Activated CD4-positive, alpha-beta T cell treated with anti-CD3 and anti-CD28 coated beads, Interleukin-2, amount 50 U/mL, for 4 hours (primary cell): ENCODE measurements around the gene STAT3.
A peak's percentile ranks its signal among the peaks of the same experiment; 100 is the strongest.
"Not testable (repeated sequence)": the region's sequence is repeated elsewhere in the genome, so short reads cannot be mapped to it uniquely, and the experiment has no call there.

Experiments used
- DNase-seq, 2 experiments: peaks; one replicate each; pipeline ENCODE4 v3.0.0-alpha.2; 2020

STAT3 gene

DNA sequence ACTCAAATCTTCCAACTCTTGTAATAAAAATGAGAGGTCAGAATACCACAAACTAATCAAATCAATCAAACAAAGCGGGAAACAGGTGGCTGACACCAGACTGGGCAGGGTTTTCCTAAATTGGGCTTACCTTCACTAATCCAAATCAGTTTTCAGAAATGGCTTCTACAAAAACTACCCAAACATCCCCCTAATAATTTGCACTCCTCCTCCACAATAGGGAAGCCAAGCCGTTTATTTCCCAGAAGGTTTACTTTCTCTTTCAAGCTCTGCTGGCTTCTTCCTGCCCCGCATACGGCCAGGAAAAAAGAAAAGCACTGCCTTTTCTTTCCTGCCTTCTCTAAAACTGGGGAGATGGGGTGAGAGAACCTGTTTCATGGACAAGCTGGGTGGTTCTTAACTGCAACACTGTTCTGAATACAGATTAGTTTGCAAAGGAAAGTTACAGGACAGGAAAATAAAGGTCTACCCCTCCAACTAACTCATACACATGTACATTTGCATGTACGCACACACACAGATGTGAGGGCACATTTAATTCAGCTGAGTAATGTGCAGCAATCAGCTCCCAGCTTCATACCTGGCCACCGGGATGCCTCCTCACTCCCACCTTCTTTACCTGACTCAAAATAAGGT lies 9.2 kb downstream of the STAT3 start:
- no peak for DNase-seq

DNA sequence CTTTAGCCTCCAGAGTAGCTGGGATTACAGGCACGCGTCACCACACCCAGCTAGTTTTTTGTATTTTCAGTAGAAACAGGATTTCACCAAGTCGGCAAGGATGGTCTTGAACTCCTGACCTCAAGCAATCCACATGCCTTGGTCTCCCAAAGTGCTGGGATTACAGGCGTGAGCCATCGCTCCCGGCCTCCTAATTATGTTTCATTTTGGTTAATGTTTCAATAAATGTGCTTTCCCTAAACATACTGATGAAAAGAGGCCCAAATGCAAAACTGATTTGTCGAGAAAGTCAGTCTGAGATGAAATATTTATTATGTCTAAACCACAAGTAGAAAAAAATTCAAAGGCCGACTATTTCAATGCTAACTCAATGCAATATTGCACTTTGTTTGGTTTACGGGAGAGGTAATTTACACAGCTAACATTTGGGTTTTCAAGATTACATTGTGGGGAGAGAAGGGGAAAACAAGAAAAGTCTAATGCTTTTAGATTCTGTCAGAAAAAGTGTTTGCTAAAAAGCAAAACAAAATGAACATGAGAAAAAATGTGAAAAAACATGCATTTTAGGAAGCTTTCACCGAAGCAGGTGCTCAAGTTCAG lies 9.8 kb downstream of the STAT3 start:
- DNase-seq, result no peak

DNA sequence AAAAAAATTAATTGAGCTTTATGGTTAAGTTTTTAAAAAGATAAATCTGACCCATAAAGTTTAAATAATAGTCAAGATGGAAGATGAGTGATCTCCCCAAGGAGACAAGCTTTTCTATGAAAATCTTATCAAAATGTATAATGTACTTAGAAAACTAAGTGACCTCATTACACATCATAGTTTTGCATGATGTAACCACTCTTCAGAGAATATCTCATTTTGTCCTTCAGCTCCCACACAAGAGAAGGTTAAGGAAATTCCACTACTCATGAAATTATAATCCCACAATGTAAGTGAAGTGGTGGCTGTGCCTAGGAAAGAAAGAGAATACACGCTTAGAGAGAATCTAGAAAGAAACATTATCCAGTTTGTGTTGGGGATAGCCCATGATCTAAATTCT lies 14.3 kb downstream of the STAT3 start:
- no peak for DNase-seq

DNA sequence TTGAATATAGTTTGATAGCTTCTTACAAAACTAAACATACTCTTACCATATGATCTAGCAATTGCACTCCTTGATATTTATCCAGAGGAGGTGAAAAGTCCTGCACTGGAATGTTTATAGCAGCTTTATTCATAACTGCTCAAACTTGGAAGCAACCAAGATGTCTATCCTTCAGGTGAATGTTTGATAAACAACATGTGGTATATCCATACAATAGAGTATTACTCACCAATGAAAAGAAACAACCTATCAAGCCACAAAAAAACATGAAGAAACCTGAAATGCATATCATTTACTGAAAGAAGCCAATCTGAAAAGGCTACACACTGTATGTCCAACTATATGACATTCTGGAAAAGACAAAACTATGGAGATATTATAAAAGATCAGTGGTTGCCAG lies 16.1 kb downstream of the STAT3 start:
- DNase-seq, result no peak

DNA sequence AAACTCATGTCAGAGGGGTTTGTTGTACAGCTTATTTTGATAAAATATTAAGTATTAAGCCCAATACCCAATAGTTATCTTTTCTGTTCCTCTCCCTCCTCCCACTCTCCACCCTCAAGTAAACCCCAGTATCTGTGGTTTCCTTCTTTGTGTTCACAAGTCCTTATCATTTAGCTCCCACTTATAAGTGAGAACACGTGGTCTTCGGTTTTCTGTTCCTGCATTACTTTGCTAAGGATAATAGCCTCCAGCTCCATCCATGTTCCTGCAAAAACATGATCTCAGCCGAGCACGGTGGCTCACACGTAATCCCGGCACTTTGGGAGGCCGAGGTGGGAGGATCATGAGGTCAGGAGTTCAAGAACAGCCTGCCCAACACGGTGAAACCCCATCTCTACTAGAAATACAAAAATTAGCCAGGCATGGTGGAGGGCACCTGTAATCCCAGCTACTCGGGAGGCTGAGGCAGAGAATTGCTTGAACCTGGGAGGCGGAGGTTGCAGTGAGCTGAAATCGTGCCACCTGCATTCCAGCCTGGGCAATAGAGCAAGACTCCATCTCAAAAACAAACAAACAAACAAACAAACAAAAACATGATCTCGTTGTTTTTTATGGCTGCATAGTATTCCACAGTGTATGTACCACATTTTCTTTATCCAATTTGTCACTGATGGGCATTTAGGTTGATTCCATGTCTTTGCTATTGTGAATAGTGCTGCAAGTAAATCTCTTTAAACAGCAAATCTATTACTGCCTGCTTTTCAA lies 19.3 kb downstream of the STAT3 start:
- not testable (repeated sequence) for DNase-seq

DNA sequence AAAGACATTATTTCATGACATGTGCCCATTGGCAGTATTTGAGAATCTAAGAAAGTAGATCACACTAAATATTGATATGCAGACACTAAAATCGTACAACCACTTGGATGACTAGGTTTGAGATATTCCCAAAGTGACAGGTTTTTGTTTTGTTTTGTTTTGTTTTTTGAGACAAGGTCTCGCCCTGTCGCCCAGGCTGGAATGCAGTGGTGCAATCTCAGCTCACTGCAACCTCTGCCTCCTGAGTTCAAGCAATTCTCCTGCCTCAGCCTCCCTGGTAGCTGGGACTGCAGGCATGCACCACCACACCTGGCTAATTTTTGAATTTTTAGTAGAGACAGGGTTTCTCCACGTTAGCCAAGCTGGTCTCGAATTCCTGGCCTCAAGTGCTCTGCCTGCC lies 19.9 kb downstream of the STAT3 start:
- DNase-seq, result not testable (repeated sequence)

DNA sequence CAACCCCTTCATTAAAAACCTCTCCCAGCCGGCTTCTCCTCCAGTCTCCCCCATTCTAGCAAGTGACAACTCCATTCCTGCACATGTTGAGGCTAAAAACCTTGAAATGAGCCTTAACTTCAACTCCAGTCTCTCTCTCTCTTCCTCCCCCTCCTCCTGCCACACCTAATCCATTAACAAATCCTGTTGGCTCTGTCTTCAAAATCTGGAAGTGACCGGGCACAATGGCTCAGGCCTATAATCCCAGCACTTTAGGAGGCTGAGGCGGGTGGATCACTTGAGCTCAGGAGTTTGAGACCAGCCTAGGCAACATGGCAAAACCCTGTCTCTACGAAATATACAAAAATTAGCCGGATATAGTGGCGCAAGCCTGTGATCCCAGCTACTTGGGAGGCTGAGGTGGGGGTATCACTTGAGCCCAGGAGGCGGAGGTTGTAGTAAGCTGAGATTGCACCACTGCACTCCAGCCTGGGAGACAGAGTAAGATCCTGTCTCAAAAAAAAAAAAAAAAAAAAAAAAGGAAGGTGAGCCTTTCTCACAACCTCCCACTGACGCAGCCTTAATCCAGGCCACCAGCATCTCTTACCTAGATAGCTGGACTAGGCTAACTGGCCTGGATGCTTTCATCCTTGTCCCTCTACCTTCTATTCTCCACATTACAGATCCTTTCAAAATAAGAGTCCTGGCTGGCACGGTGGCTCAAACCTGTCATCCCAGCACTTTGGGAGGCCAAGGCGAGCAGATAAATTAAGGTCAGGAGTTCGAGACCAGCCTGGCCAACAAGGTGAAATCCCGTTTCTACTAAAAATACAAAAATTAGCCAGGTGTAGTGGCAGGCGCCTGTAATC lies 21.8 kb downstream of the STAT3 start:
- DNase-seq, result not testable (repeated sequence)

DNA sequence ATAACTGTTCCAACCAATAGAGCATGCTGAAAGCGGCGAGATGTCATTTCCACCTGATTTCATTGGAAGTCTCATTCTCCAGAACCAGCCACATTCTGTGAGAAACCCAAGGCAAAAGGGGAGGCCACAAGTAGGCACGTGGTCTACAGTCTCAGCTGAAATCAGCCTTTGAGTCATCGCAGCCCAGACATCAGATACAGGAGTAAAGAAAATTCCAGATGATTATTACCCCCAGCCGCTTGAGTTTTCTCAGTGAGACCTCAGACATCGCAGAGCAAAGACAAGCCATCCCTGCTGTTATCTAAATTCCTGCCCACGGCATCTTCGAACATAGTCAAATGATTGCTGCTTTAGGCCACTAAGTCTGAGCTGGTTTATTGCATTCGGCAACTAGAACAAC lies 23.1 kb downstream of the STAT3 start:
- DNase-seq, result peak; percentile 26 to 31

DNA sequence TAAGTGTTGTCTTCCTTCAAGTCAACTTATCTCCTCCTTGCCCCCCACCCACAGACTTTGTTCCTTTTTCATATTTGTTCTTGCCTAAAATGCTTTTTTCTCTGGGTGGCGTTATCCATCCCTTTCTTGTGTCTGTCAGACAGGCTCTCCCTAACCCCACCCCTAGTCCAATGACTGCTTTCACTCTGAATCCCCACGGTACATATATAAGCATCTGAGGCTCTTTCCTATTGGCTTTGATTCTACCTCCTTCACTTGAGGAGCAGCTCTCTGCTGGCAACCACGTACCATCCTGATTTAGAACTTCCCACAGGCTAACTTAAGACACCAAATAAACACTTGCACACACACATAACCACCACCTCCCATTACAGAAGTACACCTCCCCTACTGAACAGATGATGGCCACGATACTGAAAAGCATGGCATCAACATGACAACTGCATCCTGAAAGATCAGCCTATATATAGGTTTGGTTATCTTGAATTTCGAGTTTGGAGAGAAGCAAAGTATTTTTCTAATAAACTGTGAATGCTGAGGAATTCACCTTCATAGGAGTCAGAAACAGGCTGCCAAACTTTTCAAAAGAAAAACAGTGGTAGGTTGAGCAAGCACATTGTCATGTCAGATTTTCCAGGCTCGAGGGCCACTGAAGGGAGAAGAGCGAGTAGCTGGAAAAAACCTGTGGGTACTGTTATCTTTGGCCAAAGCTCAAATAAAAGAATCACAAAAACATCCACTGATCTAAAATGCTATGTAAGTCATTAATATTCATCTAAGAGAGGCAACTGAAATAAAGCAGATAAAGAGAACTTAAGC lies 24.3 kb downstream of the STAT3 start:
- DNase-seq, result peak in 1 of 2 experiments; percentile 38

DNA sequence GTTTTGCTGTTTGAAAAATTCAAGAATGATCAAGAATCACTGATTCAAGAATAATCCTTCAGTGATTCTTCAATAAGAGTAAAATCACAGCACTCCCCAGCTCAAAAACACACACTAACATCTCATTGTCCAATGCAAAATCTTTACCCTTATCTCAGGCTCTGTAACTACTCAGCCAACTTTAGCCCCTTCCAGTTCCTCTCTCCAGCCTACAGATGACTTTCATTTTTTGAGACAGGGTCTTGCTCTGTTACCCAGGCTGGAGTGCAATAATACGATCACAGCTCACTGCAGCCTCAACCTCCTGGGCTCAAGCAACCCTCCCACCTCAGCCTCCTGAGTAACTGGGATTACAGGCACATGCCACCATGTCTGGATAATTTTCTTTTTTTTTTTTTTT lies 25.0 kb downstream of the STAT3 start:
- DNase-seq, result no peak

DNA sequence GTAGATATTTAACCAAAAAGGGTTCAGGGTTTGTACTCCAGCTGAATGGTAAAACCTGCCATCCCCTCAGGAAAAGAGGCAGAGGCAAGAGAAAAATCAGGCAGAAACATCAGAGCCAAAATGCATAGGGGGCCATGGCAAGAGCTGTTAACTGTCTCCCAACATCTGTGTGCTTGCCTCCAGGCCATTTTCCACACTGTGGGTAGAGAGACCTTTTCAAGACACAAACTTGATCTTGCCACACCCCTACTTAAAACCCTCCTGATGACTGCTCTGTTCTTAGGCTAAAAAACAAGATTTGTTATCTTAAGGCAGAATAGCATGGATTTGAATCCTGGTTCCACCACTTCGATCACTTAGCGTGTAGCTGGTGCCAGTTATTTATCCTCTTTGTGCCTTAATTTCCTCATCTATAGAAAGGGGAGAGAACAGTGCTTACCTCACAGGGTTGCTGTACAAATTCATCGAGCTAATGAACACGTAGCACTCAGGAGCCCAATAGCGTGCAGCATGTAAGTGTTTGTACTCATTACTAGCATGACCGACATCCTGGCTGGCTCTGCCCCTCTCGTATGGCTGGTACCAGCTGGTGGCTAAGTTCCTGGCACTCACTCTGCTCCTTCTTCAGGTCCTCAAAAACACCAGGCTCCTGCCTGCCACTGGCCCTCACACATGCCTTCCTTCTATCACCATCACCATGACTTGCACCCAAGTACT lies 25.8 kb downstream of the STAT3 start:
- no peak for DNase-seq

DNA sequence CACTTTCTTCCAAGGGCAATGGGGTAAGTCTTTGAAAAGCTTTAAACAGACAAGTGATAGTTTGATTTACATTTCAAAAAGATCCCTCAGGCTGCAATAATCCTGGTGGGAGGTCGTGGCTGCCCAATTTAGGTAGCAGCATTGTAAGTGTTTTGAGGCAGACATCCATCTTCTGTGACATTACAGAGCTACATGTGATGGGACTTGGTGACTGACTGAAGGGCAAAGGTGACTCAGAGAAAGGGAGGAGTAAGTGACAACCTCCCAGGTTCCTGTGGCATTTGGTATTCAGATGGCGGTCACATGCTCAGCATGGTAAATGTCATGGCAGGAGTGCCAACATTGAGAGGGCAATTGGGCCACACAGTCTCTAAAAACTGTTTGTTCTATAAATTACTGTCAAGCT lies 26.5 kb downstream of the STAT3 start:
- peak; percentile 46 to 48 for DNase-seq

DNA sequence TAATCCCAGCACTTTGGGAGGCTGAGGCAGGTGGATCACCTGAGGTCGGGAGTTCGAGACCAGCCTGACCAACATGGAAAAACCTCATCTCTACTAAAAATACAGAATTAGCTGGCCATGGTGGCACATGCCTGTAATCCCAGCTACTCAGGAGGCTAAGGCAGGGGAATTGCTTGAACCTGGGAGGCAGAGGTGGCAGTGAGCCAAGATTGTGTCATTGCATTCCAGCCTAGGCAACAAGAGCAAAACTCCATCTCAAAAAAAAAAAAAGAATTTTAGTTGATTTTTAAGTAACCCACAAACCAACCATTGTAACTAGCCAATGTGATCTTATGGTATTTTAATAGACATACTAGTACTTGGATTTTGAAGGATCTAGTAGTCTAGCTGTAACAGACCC lies 27.9 kb downstream of the STAT3 start:
- DNase-seq, result not testable (repeated sequence)

DNA sequence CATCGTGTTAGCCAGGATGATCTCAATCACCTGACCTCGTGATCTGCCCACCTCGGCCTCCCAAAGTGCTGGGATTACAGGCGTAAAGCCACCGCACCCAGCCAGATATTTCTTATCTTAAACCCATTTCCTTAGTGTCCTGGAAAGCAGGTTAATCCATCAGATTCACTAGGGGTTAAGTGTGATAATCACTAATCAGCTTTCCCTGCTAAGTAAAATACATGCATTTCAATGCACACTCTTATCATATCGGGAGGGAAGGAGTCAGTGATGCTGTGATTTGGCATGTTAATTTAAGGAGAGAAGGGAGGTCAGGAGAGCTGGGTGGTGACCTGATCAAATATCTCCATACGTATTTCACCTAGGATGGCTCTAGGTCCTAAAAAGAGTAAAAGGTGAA lies 29.1 kb downstream of the STAT3 start:
- DNase-seq, result no peak

DNA sequence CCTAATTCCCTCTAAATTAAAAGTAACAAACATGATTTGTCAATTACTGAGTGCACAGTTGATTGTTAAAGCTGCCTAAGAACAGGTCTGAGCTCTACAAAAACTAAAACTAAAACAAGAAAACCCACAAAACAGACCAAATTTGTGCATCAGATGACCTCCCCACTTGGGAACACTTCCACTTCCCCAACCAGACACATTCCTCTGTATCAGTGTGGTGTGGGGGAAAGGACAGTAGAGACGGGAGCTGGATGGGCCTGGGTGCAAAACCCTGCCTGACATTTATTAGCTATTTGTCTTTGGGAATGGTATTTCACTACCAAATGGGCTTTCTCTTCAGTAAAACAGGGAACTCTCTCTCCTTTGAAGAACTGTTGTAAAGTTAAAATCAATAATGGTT lies 29.8 kb downstream of the STAT3 start:
- no peak for DNase-seq

DNA sequence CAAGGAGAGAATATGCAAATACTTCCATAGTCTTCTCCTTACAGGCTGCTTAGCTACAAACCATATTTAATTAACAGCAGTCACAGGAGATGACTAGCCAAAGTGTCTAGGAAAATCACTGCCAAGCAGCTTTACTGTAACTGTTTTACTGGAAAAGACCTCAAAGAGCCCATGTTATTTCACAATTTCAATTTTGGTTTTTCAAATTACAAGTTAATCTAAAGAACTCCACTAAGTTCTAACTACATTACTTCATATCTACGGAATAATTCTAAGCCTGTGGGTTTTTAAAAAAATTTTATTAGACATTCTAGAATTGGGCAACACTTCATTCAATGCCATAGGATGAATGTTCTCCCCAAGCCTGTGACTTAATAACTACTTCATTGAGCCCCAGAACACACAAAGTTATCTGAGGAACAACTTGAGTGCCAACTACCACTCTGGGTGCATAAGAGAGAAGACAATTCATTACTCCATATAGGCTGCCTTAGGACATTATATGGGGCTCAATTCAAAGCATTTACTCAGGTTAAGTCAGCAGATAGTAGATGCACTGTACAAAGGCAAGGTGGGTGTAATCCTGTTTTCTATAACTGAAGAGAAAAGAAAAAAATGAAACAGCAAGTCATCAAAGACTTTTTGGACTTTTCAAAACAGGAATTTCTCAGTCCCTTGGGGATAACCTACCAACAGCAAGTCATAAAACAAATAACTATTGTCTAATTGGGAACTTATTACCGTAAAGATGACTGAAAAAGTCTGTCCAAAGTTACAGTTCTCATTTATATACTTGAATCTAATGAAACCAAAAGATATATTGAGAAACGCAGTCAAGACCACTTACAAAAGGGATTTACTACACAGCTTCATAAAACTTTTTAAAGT lies 33.0 kb downstream of the STAT3 start:
- DNase-seq, result no peak

DNA sequence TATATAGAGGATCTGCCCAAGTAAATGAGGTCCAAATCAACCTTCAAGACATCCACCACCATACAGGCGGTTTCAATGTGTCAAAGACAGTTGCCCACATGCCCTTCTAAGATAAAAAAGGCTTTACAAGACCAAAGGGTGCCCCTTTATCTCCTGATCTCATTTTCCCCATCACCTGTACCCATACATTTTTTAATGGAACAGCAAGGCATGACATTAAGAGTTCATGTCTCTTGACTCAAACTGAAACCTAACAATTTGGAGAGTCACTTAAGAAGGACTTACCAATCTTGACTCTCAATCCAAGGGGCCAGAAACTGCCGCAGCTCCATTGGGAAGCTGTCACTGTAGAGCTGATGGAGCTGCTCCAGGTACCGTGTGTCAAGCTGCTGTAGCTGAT lies 40.1 kb downstream of the STAT3 start:
- DNase-seq, result no peak

DNA sequence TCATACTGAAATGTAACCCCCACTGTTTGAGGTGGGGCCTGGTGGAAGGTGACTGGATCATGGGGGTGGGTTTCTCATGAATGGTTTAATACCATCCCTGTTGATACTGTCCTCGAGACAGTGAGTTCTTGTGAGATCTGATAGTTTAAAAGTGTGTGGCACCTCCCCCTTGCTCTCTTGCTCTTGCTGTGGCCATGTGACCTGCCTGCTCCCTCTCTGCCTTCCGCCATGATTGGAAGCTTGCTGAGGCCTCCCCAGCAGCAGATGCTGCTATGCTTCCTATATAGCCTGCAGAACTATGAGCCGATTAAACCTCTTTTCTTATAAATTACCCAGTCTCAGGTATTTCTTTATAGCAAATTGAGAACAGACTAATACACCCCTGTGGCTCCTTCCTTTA lies 40.6 kb downstream of the STAT3 start:
- no peak for DNase-seq

DNA sequence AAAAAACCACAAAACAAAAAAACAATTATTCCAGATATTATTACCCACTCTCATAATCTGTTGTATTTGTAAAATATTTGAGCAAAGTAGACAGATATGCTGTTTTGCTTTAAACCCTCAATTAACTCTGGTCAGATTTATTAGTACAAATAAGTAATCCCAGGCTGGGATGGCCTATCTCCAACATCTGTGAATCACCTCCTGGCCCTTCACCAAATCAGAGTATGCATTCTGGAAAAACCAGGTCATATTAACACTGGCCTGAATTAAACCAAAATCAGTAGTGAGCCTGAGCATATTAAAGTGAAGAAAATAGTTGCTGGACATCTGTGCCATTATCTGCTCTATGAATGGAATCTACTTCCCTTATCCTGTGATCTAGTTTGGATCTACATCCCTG lies 41.0 kb downstream of the STAT3 start:
- no peak for DNase-seq

DNA sequence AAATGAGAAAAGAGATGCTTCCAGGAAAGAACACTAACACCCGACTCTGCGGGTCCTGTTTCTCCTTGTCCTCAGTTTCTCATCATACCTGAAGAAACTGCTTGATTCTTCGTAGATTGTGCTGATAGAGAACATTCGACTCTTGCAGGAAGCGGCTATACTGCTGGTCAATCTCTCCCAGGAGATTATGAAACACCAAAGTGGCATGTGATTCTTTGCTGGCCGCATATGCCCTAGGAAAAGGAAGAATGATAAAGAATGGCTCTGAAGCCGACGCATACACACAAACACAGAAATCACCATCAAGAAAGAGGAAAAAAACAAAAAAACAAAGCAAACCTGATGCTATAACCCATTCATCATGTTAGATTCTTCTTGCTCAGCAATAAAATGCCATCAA lies 41.8 kb downstream of the STAT3 start:
- DNase-seq, result no peak
